Smooth muscle cell (in vitro differentiated cells): ENCODE data around the gene MYO7B. TPM values are rescaled to one million over a fixed set of nuclear protein-coding genes. Genes with fewer than 3 reads are reported as not detected.

Experiments
- DNase-seq: peaks from one replicate; lab custom pipeline; 2025; ENCODE audit not compliant: unreplicated experiment; lab: John Stamatoyannopoulos, UW
- H2AFZ ChIP-seq: fragments of 200-600 bp; sonication (generic); 2 replicates; pipeline ENCODE4 v1.6.0; 2016; ENCODE audit warnings: antibody characterized with exemption, low read depth, mild to moderate bottlenecking
- H3F3A ChIP-seq: fragments of 200-600 bp; sonication (generic); 2 replicates; pipeline ENCODE4 v1.6.0; 2017; ENCODE audit warnings: antibody characterized with exemption, low read depth
- H3K27ac ChIP-seq: fragments of 200-600 bp; sonication (generic); 2 replicates; pipeline ENCODE4 v1.5.1; 2016; ENCODE audit warnings: low read depth, mild to moderate bottlenecking
- H3K27me3 ChIP-seq: fragments of 200-600 bp; sonication (generic); 2 replicates; pipeline ENCODE4 v1.6.1; 2016; ENCODE audit warnings: low read depth, mild to moderate bottlenecking
- H3K36me3 ChIP-seq: fragments of 200-600 bp; sonication (generic); 2 replicates; pipeline ENCODE4 v1.5.1; 2016; ENCODE audit warnings: low read depth
- H3K4me1 ChIP-seq: fragments of 200-600 bp; sonication (generic); 2 replicates; pipeline ENCODE4 v1.5.1; 2016; ENCODE audit warnings: low read depth
- H3K4me2 ChIP-seq: fragments of 200-600 bp; sonication (generic); 2 replicates; pipeline ENCODE4 v1.6.0; 2016; ENCODE audit warnings: mild to moderate bottlenecking
- H3K4me3 ChIP-seq: fragments of 200-600 bp; sonication (generic); 2 replicates; pipeline ENCODE4 v1.5.1; 2016; ENCODE audit warnings: mild to moderate bottlenecking
- H3K79me2 ChIP-seq: fragments of 200-600 bp; sonication (generic); 2 replicates; pipeline ENCODE4 v1.6.0; 2016; ENCODE audit warnings: low read depth, mild to moderate bottlenecking
- H3K9ac ChIP-seq: fragments of 200-600 bp; sonication (generic); 2 replicates; pipeline ENCODE4 v1.6.0; 2016; ENCODE audit warnings: low read depth
- H3K9me3 ChIP-seq: fragments of 200-600 bp; sonication (generic); replicated peaks from 2 replicates; pipeline ENCODE4 v1.5.1; 2016; ENCODE audit warnings: low read depth
- H4K20me1 ChIP-seq: fragments of 200-600 bp; sonication (generic); 2 replicates; pipeline ENCODE4 v1.6.0; 2016; ENCODE audit warnings: low read depth
- CTCF ChIP-seq: fragments of 200-600 bp; sonication (generic); IDR thresholded peaks from 2 replicates; pipeline ENCODE4 v1.5.1; 2017; ENCODE audit warnings: borderline replicate concordance, mild to moderate bottlenecking, antibody characterized with exemption; ENCODE audit not compliant: insufficient read depth, poor library complexity, severe bottlenecking
- WGBS: methylation state at CpG from one replicate; pipeline ENCODE4 v1.1.7; 2016; ENCODE audit warnings: low lambda C conversion rate; 5-methylcytosine and 5-hydroxymethylcytosine counted together
- polyA plus RNA-seq: library from polyadenylated mRNA; unstranded; fragments of >200 nt; fragmentation: Nextera tagmentation; extraction: Ambion mirVana; gene quantifications from 2 replicates; pipeline ENCODE4 v1.2.1, GENCODE V29; 2016
- total RNA-seq: library from RNA; depleted of rRNA; stranded (reverse); fragments of >200 nt; gene quantifications from 2 replicates; pipeline ENCODE4 v1.2.3, GENCODE V29; 2014

The MYO7B gene
- total and polyA plus RNA-seq, 2 experiments from 2014 or later, result 0.09 to 0.35 TPM

DNA sequence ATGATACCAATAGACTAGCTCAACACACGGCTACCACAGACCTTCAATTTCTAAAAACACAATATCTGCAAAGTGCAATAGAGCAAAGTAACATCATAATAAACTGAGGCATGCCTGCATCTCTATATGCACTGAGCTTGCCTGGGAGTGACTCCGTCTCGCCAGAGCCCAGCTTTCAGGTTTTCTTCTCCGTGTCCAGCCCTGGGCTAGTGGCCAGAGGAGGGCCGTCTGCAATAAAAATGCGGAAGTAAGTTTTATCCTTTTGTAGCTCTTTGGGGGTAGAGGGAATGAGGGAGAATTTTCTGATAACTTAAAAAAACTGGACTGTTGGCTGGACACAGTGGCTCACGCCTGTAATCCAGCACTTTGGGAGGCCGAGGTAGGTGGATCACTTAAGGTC, 69.5 kb downstream of the MYO7B start:
- Histone ChIP-seq H3K9me3 (no peaks in the 10 kb centered on the region), H3K79me2 (no peaks in the 10 kb centered on the region), H2AFZ (no peak overlapping the region), H3K9ac (no peak overlapping the region), H3K4me1 (no peaks in the 10 kb centered on the region), H3K4me2 (no peak overlapping the region), H3K4me3 (no peak overlapping the region), H3F3A (no peaks in the 10 kb centered on the region), H3K36me3 (no peaks in the 10 kb centered on the region), H3K27me3 (no peaks in the 10 kb centered on the region), H4K20me1 (no peaks in the 10 kb centered on the region), H3K27ac (no peak overlapping the region)
- 96% methylated on average over 8 of the region's 8 CpGs for WGBS
- no peak for TF ChIP-seq CTCF
- DNase-seq, result no peak

DNA sequence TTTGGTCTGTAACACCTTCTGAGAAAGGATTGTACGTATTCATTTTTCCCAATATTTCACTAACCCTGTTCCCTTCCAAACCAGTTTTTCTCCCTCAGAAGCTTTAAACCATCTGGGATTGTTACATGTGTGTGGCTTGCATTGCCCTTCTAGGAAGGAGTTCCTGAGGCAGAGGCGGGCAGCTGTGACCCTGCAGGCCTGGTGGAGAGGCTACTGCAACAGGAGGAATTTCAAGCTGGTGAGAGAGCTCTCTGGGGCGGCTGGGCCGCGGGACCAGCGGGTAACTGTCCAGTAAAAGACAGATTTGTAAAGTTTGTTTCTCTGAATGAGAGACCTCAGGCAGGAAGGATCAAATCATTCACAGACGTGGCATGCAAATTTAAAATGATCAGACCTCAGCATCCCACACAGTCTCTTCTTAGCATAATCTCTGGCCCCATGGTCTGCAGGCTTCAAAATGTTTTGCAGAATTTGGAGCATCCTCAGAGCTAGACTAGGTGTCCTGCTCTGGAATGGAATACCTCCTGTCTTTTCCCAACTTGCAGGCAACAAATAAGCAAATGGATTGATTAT, 70.3 kb downstream of the MYO7B start:
- no peak overlapping the region for H3K4me2 ChIP-seq
- no peak overlapping the region for H3K27ac ChIP-seq
- TF ChIP-seq CTCF, result no peak
- no peaks in the 10 kb centered on the region for H3K27me3 ChIP-seq
- no peak for DNase-seq
- H2AFZ ChIP-seq, result no peak overlapping the region
- no peak overlapping the region for H3K4me3 ChIP-seq
- H3K4me1 ChIP-seq, result no peaks in the 10 kb centered on the region
- WGBS, result 77% methylated on average over 7 of the region's 7 CpGs
- no peaks in the 10 kb centered on the region for H3K9me3 ChIP-seq
- H4K20me1 ChIP-seq, result no peaks in the 10 kb centered on the region
- no peaks in the 10 kb centered on the region for H3K79me2 ChIP-seq
- no peaks in the 10 kb centered on the region for H3K36me3 ChIP-seq
- no peaks in the 10 kb centered on the region for H3F3A ChIP-seq
- no peak overlapping the region for H3K9ac ChIP-seq

GRCh38 chr2:127606625-127607398, 71.3 kb downstream of the MYO7B start:
- no peaks in the 10 kb centered on the region for H3K4me1 ChIP-seq

More at GRCh38 chr2:127606625-127607398, 71.3 kb downstream of the MYO7B start:
- Histone ChIP-seq H3K79me2 (no peaks in the 10 kb centered on the region), H4K20me1 (no peaks in the 10 kb centered on the region), H2AFZ (no peak overlapping the region), H3K4me3 (no peak overlapping the region), H3K27me3 (no peaks in the 10 kb centered on the region), H3K4me2 (no peak overlapping the region), H3K27ac (no peak overlapping the region), H3K9ac (no peak overlapping the region), H3K36me3 (no peaks in the 10 kb centered on the region), H3F3A (no peaks in the 10 kb centered on the region), H3K9me3 (no peaks in the 10 kb centered on the region)
- no peak for DNase-seq
- TF ChIP-seq CTCF, result no peak
- WGBS, result 89% methylated on average over 17 of the region's 17 CpGs
